Caco-2 (cell line): Measurements from ENCODE around the gene YAE1. TPM values are rescaled to one million over a fixed set of nuclear protein-coding genes. Genes with fewer than 3 reads are reported as not detected.

ENCODE experiments used
- BruUV-seq: library from RNA; stranded (reverse); fragments of 400-500 nt; replicated peaks from 2 replicates; lab custom pipeline; 2021; lab: Mats Ljungman, UMichigan
- CTCF ChIA-PET: fragments of 300-600 bp; sonication (Branson Sonifier 250); formaldehyde crosslinking; loops from one replicate; lab custom pipeline; 2022; ENCODE audit warnings: antibody characterized with exemption; lab: Charles Lee
- POLR2A ChIA-PET: fragments of 300-600 bp; sonication (Branson Sonifier 250); formaldehyde crosslinking; loops from one replicate; lab custom pipeline; 2022; ENCODE audit warnings: antibody characterized with exemption; lab: Charles Lee
- DNase-seq, 2 experiments: peaks; one replicate each; pipeline versions ENCODE4 v3.0.0 to v3.0.0-alpha.2; 2020 to 2022
- H3K27me3 ChIP-seq: replicated peaks from 2 replicates; pipeline ENCODE4 v1.6.0; 2011; ENCODE audit warnings: low read length; ENCODE audit not compliant: control insufficient read depth, insufficient read depth
- H3K36me3 ChIP-seq: 2 replicates; pipeline ENCODE4 v1.5.1; 2011; ENCODE audit warnings: low read length; ENCODE audit not compliant: control insufficient read depth, insufficient read depth
- H3K4me1 ChIP-seq: fragments of 250-450 bp; sonication (Bioruptor Pico); 2 replicates; pipeline ENCODE4 v1.5.1; 2020; ENCODE audit warnings: mild to moderate bottlenecking
- H3K4me3 ChIP-seq: 2 replicates; pipeline ENCODE4 v1.5.1; 2011; ENCODE audit warnings: low read depth, mild to moderate bottlenecking, control low read depth, low read length
- H3K9me3 ChIP-seq: fragments of 250-450 bp; sonication (Bioruptor Pico); 2 replicates; pipeline ENCODE4 v1.5.1; 2020; ENCODE audit warnings: mild to moderate bottlenecking, moderate library complexity
- H3K27ac Mint-ChIP-seq: one replicate; pipeline ENCODE4 v1.8.0; 2022; ENCODE audit warnings: mixed read lengths; ENCODE audit not compliant: unreplicated experiment
- H3K27me3 Mint-ChIP-seq: one replicate; pipeline ENCODE4 v1.8.0; 2022; ENCODE audit warnings: mixed read lengths; ENCODE audit not compliant: insufficient read depth, unreplicated experiment
- H3K36me3 Mint-ChIP-seq: one replicate; pipeline ENCODE4 v1.8.0; 2022; ENCODE audit warnings: mild to moderate bottlenecking, mixed read lengths; ENCODE audit not compliant: insufficient read depth, unreplicated experiment
- H3K4me1 Mint-ChIP-seq: one replicate; pipeline ENCODE4 v1.8.0; 2022; ENCODE audit warnings: low read depth, mixed read lengths; ENCODE audit not compliant: unreplicated experiment
- H3K4me3 Mint-ChIP-seq: one replicate; pipeline ENCODE4 v1.8.0; 2022; ENCODE audit warnings: mild to moderate bottlenecking, moderate library complexity, mixed read lengths; ENCODE audit not compliant: unreplicated experiment
- H3K9me3 Mint-ChIP-seq: one replicate; pipeline ENCODE4 v1.8.0; 2022; ENCODE audit warnings: mixed read lengths; ENCODE audit not compliant: unreplicated experiment
- intact Hi-C: fragments of 100-400 bp; cut with micrococcal nuclease; formaldehyde crosslinking; loops from one replicate; pipeline ENCODE4 v1.10.0; 2022; ENCODE audit not compliant: unreplicated experiment
- total RNA-seq: library from RNA; stranded (reverse); gene quantifications from 2 replicates; pipeline ENCODE4 v1.2.3, GENCODE V29; 2022
- TF ChIP-seq, protein P1 (sequence below), 2 experiments: fragments of 200-600 bp in 1 of 2; IDR thresholded peaks; 1 replicate in 1 of 2; 2 replicates in 1 of 2; pipeline versions ENCODE4 v1.5.1 to v1.8.0; 2011 to 2022; ENCODE audit warnings: antibody characterized with exemption in 1 of 2, control low read depth in 1 of 2, inconsistent platforms in 1 of 2, low read depth in 1 of 2, low read length in 1 of 2, mild to moderate bottlenecking in 1 of 2, moderate library complexity in 1 of 2; ENCODE audit not compliant: insufficient read depth in 1 of 2, severe bottlenecking in 1 of 2, unreplicated experiment in 1 of 2

Gene YAE1
- total RNA-seq, 1 experiment from 2014 or later = 22.4 TPM

DNA sequence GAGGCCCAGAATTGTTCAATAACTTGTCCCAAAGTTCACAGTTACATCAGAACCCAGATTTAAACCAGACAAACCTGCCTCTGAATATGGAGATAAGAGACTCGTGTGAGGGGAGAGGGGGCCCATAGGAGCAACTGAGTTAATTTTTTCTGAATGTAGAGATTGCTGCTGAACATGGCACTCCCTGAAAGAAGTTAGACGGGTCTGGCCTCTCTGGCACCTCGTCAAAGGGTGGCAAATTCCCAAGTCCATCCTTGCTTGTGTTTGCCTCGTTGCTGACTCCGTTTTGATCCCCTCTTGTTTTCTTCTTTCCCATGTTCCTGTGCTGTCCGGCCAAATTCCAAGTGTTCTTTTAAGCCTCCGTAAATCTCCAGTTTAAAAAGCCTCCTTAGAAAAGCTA lies 35.2 kb upstream of the YAE1 start:
- Histone ChIP-seq H3K4me1 (no peaks in the 10 kb centered on the region), H3K27me3 (no peaks in the 10 kb centered on the region), H3K4me3 (no peak overlapping the region), H3K9me3 (no peaks in the 10 kb centered on the region), H3K36me3 (no peaks in the 10 kb centered on the region)
- BruUV-seq = no TSS peak
- no peaks in the 10 kb centered on the region for H3K27me3 Mint-ChIP-seq
- no peak for DNase-seq
- no peaks in the 10 kb centered on the region for H3K4me1 Mint-ChIP-seq
- intact Hi-C loops = no loop called here
- H3K4me3 Mint-ChIP-seq = no peak overlapping the region
- CTCF ChIA-PET = no interaction called here
- POLR2A ChIA-PET = no interaction called here
- no peak overlapping the region for H3K27ac Mint-ChIP-seq
- H3K36me3 Mint-ChIP-seq = no peaks in the 10 kb centered on the region
- TF ChIP-seq, protein P1, sequence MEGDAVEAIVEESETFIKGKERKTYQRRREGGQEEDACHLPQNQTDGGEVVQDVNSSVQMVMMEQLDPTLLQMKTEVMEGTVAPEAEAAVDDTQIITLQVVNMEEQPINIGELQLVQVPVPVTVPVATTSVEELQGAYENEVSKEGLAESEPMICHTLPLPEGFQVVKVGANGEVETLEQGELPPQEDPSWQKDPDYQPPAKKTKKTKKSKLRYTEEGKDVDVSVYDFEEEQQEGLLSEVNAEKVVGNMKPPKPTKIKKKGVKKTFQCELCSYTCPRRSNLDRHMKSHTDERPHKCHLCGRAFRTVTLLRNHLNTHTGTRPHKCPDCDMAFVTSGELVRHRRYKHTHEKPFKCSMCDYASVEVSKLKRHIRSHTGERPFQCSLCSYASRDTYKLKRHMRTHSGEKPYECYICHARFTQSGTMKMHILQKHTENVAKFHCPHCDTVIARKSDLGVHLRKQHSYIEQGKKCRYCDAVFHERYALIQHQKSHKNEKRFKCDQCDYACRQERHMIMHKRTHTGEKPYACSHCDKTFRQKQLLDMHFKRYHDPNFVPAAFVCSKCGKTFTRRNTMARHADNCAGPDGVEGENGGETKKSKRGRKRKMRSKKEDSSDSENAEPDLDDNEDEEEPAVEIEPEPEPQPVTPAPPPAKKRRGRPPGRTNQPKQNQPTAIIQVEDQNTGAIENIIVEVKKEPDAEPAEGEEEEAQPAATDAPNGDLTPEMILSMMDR (IDR thresholded peaks at IDR 0.05; ENCODE audit: insufficient read depth in 1 of 2, low read depth in 1 of 2, low read length in 1 of 2, severe bottlenecking in 1 of 2, unreplicated experiment in 1 of 2) = no peak
- no peaks in the 10 kb centered on the region for H3K9me3 Mint-ChIP-seq

DNA sequence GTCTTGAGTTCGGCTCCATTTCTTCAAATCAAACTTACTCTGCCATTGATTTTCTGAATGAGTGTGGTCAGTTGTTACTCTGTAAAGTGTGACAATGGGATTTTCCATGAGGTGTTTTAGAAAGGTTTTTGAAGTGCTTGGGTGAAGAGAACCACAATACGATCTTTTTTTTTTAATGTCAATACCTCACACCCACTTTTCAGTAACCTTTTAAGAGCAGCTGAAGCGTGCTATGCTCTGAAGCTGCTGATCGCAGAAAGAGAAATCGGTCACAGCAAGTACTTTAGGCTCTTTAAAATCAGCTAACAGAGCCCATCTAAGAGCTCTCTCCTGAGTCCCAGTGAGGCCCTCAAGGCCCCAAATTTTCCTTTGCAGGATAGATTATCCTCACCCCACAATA lies 34.4 kb upstream of the YAE1 start:
- H3K36me3 ChIP-seq = no peaks in the 10 kb centered on the region
- H3K4me3 ChIP-seq = no peak overlapping the region
- no peaks in the 10 kb centered on the region for H3K36me3 Mint-ChIP-seq
- ChIA-PET POLR2A (no interaction called here), CTCF (no interaction called here)
- no TSS peak for BruUV-seq
- no peaks in the 10 kb centered on the region for H3K4me1 Mint-ChIP-seq
- no peaks in the 10 kb centered on the region for H3K27me3 ChIP-seq
- H3K27me3 Mint-ChIP-seq = no peaks in the 10 kb centered on the region
- H3K9me3 ChIP-seq = no peaks in the 10 kb centered on the region
- H3K27ac Mint-ChIP-seq = no peak overlapping the region
- no peaks in the 10 kb centered on the region for H3K4me1 ChIP-seq
- no peaks in the 10 kb centered on the region for H3K9me3 Mint-ChIP-seq
- H3K4me3 Mint-ChIP-seq = no peak overlapping the region
- no peak for DNase-seq
- TF ChIP-seq, protein P1 (IDR thresholded peaks at IDR 0.05; ENCODE audit: insufficient read depth in 1 of 2, low read depth in 1 of 2, low read length in 1 of 2, severe bottlenecking in 1 of 2, unreplicated experiment in 1 of 2) = no peak
- intact Hi-C loops = no loop called here

DNA sequence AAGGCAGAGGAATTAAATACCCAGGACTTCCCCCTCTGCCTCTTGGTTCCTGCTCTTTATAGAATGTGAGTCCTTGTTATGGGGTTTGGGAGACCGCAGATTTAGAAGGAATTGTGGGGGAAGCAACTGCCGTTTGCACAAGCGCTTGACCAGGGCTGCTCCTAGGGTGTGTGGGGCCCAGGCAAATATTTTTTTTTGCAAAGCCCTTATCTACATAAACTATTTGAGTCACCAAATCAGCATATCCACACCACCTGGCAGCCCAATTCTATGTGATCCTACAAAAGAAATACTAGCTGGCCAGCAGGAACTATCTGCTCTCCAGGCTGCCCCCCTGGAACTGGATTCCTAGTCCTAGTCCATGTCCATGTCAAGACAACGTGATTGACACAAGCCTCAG lies 33.4 kb upstream of the YAE1 start:
- Histone ChIP-seq H3K4me1 (no peaks in the 10 kb centered on the region), H3K36me3 (no peaks in the 10 kb centered on the region), H3K4me3 (no peak overlapping the region), H3K27me3 (no peaks in the 10 kb centered on the region), H3K9me3 (no peaks in the 10 kb centered on the region)
- Mint-ChIP-seq H3K4me1 (no peaks in the 10 kb centered on the region), H3K9me3 (no peaks in the 10 kb centered on the region), H3K27me3 (no peaks in the 10 kb centered on the region), H3K27ac (no peak overlapping the region), H3K36me3 (no peaks in the 10 kb centered on the region), H3K4me3 (no peak overlapping the region)
- no TSS peak for BruUV-seq
- intact Hi-C loops = no loop called here
- no peak for DNase-seq
- TF ChIP-seq, protein P1 (IDR thresholded peaks at IDR 0.05; ENCODE audit: insufficient read depth in 1 of 2, low read depth in 1 of 2, low read length in 1 of 2, severe bottlenecking in 1 of 2, unreplicated experiment in 1 of 2) = no peak
- CTCF ChIA-PET = no interaction called here
- POLR2A ChIA-PET = no interaction called here
